Caco-2 (cell line): ENCODE data around the gene CRYBG3. TPM values are rescaled to one million over a fixed set of nuclear protein-coding genes. Genes with fewer than 3 reads are reported as not detected.

Experiments used
- BruUV-seq: library from RNA; stranded (reverse); fragments of 400-500 nt; replicated peaks from 2 replicates; lab custom pipeline; 2021; lab: Mats Ljungman, UMichigan
- CTCF ChIA-PET: fragments of 300-600 bp; sonication (Branson Sonifier 250); formaldehyde crosslinking; loops from one replicate; lab custom pipeline; 2022; ENCODE audit warnings: antibody characterized with exemption; lab: Charles Lee
- POLR2A ChIA-PET: fragments of 300-600 bp; sonication (Branson Sonifier 250); formaldehyde crosslinking; loops from one replicate; lab custom pipeline; 2022; ENCODE audit warnings: antibody characterized with exemption; lab: Charles Lee
- DNase-seq, 2 experiments: peaks; one replicate each; pipeline versions ENCODE4 v3.0.0 to v3.0.0-alpha.2; 2020 to 2022
- H3K27me3 ChIP-seq: replicated peaks from 2 replicates; pipeline ENCODE4 v1.6.0; 2011; ENCODE audit warnings: low read length; ENCODE audit not compliant: control insufficient read depth, insufficient read depth
- H3K36me3 ChIP-seq: 2 replicates; pipeline ENCODE4 v1.5.1; 2011; ENCODE audit warnings: low read length; ENCODE audit not compliant: control insufficient read depth, insufficient read depth
- H3K4me1 ChIP-seq: fragments of 250-450 bp; sonication (Bioruptor Pico); 2 replicates; pipeline ENCODE4 v1.5.1; 2020; ENCODE audit warnings: mild to moderate bottlenecking
- H3K4me3 ChIP-seq: 2 replicates; pipeline ENCODE4 v1.5.1; 2011; ENCODE audit warnings: low read depth, mild to moderate bottlenecking, control low read depth, low read length
- H3K9me3 ChIP-seq: fragments of 250-450 bp; sonication (Bioruptor Pico); 2 replicates; pipeline ENCODE4 v1.5.1; 2020; ENCODE audit warnings: mild to moderate bottlenecking, moderate library complexity
- H3K27ac Mint-ChIP-seq: one replicate; pipeline ENCODE4 v1.8.0; 2022; ENCODE audit warnings: mixed read lengths; ENCODE audit not compliant: unreplicated experiment
- H3K27me3 Mint-ChIP-seq: one replicate; pipeline ENCODE4 v1.8.0; 2022; ENCODE audit warnings: mixed read lengths; ENCODE audit not compliant: insufficient read depth, unreplicated experiment
- H3K36me3 Mint-ChIP-seq: one replicate; pipeline ENCODE4 v1.8.0; 2022; ENCODE audit warnings: mild to moderate bottlenecking, mixed read lengths; ENCODE audit not compliant: insufficient read depth, unreplicated experiment
- H3K4me1 Mint-ChIP-seq: one replicate; pipeline ENCODE4 v1.8.0; 2022; ENCODE audit warnings: low read depth, mixed read lengths; ENCODE audit not compliant: unreplicated experiment
- H3K4me3 Mint-ChIP-seq: one replicate; pipeline ENCODE4 v1.8.0; 2022; ENCODE audit warnings: mild to moderate bottlenecking, moderate library complexity, mixed read lengths; ENCODE audit not compliant: unreplicated experiment
- H3K9me3 Mint-ChIP-seq: one replicate; pipeline ENCODE4 v1.8.0; 2022; ENCODE audit warnings: mixed read lengths; ENCODE audit not compliant: unreplicated experiment
- CTCF ChIP-seq, 2 experiments: fragments of 200-600 bp in 1 of 2; IDR thresholded peaks; 1 replicate in 1 of 2; 2 replicates in 1 of 2; pipeline versions ENCODE4 v1.5.1 to v1.8.0; 2011 to 2022; ENCODE audit warnings: antibody characterized with exemption in 1 of 2, control low read depth in 1 of 2, inconsistent platforms in 1 of 2, low read depth in 1 of 2, low read length in 1 of 2, mild to moderate bottlenecking in 1 of 2, moderate library complexity in 1 of 2; ENCODE audit not compliant: insufficient read depth in 1 of 2, severe bottlenecking in 1 of 2, unreplicated experiment in 1 of 2
- intact Hi-C: fragments of 100-400 bp; cut with micrococcal nuclease; formaldehyde crosslinking; loops from one replicate; pipeline ENCODE4 v1.10.0; 2022; ENCODE audit not compliant: unreplicated experiment
- total RNA-seq: library from RNA; stranded (reverse); gene quantifications from 2 replicates; pipeline ENCODE4 v1.2.3, GENCODE V29; 2022

CRYBG3 gene
- total RNA-seq, 1 experiment from 2014 or later: 1.3 TPM

- H3K27me3 ChIP-seq: no peaks in the 10 kb centered on the region
- TF ChIP-seq CTCF (IDR thresholded peaks at IDR 0.05; ENCODE audit: insufficient read depth in 1 of 2, low read depth in 1 of 2, low read length in 1 of 2, severe bottlenecking in 1 of 2, unreplicated experiment in 1 of 2): no peak
- Mint-ChIP-seq H3K4me3 (no peak overlapping the region), H3K9me3 (no peaks in the 10 kb centered on the region), H3K27ac (no peak overlapping the region), H3K4me1 (no peaks in the 10 kb centered on the region), H3K27me3 (peaks cover under 1% of the 10 kb centered on the region), H3K36me3 (no peaks in the 10 kb centered on the region)
- intact Hi-C loops: no loop called here
- CTCF ChIA-PET: no interaction called here
- no peaks in the 10 kb centered on the region for H3K4me1 ChIP-seq
- POLR2A ChIA-PET: no interaction called here
- BruUV-seq: no TSS peak
- H3K36me3 ChIP-seq: no peaks in the 10 kb centered on the region; the same call in 1 of the 2 replicates
- H3K9me3 ChIP-seq: no peaks in the 10 kb centered on the region
- no peak overlapping the region for H3K4me3 ChIP-seq
- no peak for DNase-seq
These were observed 40.8 kb downstream of the CRYBG3 start for GRCh38 chr3:97862582-97862981.

GRCh38 chr3:97863031-97863430 is 41.2 kb downstream of the CRYBG3 start:
- intact Hi-C loops: no loop called here
- no peak for TF ChIP-seq CTCF (IDR thresholded peaks at IDR 0.05; ENCODE audit: insufficient read depth in 1 of 2, low read depth in 1 of 2, low read length in 1 of 2, severe bottlenecking in 1 of 2, unreplicated experiment in 1 of 2)
- POLR2A ChIA-PET: no interaction called here
- H3K36me3 Mint-ChIP-seq: no peaks in the 10 kb centered on the region
- Histone ChIP-seq H3K4me1 (no peaks in the 10 kb centered on the region), H3K9me3 (no peaks in the 10 kb centered on the region), H3K36me3 (no peaks in the 10 kb centered on the region; the same call in 1 of the 2 replicates), H3K27me3 (no peaks in the 10 kb centered on the region), H3K4me3 (no peak overlapping the region)
- no peaks in the 10 kb centered on the region for H3K27me3 Mint-ChIP-seq
- no peak overlapping the region for H3K4me3 Mint-ChIP-seq
- no TSS peak for BruUV-seq
- H3K9me3 Mint-ChIP-seq: no peaks in the 10 kb centered on the region
- no peak for DNase-seq
- no peaks in the 10 kb centered on the region for H3K4me1 Mint-ChIP-seq
- no peak overlapping the region for H3K27ac Mint-ChIP-seq
- CTCF ChIA-PET: no interaction called here

GRCh38 chr3:97863775-97864174 is 42.0 kb downstream of the CRYBG3 start:
- no peaks in the 10 kb centered on the region for H3K36me3 Mint-ChIP-seq
- ChIA-PET CTCF (no interaction called here), POLR2A (no interaction called here)
- TF ChIP-seq CTCF (IDR thresholded peaks at IDR 0.05; ENCODE audit: insufficient read depth in 1 of 2, low read depth in 1 of 2, low read length in 1 of 2, severe bottlenecking in 1 of 2, unreplicated experiment in 1 of 2): no peak
- Histone ChIP-seq H3K27me3 (no peaks in the 10 kb centered on the region), H3K36me3 (no peaks in the 10 kb centered on the region; the same call in 1 of the 2 replicates), H3K4me1 (no peaks in the 10 kb centered on the region), H3K9me3 (no peaks in the 10 kb centered on the region), H3K4me3 (no peak overlapping the region)
- no TSS peak for BruUV-seq
- no peaks in the 10 kb centered on the region for H3K4me1 Mint-ChIP-seq
- intact Hi-C loops: no loop called here
- H3K9me3 Mint-ChIP-seq: no peaks in the 10 kb centered on the region
- no peak overlapping the region for H3K27ac Mint-ChIP-seq
- H3K27me3 Mint-ChIP-seq: no peaks in the 10 kb centered on the region
- DNase-seq: no peak
- H3K4me3 Mint-ChIP-seq: no peak overlapping the region
